PC-3 (cell line): ENCODE data around the gene SUMO3.

ENCODE experiments used
- CTCF ChIP-seq: fragments of 300-600 bp; sonication (generic); conservative IDR thresholded peaks from 2 replicates; pipeline ENCODE4 v1.5.1; 2017; ENCODE audit warnings: antibody characterized with exemption, low read depth, mild to moderate bottlenecking, low read length
- EZH2phosphoT487 ChIP-seq: fragments of 300-600 bp; sonication (generic); IDR thresholded peaks from 2 replicates; pipeline ENCODE4 v1.6.1; 2018; ENCODE audit warnings: mild to moderate bottlenecking, antibody characterized with exemption, low read length, borderline replicate concordance

GRCh38 chr21:44795342-44795741 lies 22.5 kb downstream of the SUMO3 start:
- TF ChIP-seq CTCF = no peak
- TF ChIP-seq EZH2phosphoT487 = no peak
